Thyroid gland (tissue), 4 donors: Measurements from ENCODE around the gene LAMA2. TPM values are rescaled to one million over a fixed set of nuclear protein-coding genes. Genes with fewer than 3 reads are reported as not detected.

Experiments
- DNase-seq, 2 donors: peaks; one replicate each; pipeline ENCODE4 v3.0.0-alpha.2; 2019
- H3K27ac ChIP-seq, 3 donors: fragments of 200-600 bp; sonication (generic); 1 replicate in 2 of 3; 2 replicates in 1 of 3; pipeline ENCODE4 v1.5.1; 2016 to 2019; ENCODE audit warnings: mild to moderate bottlenecking in 1 of 3, moderate library complexity in 1 of 3
- H3K27me3 ChIP-seq: fragments of 200-600 bp; sonication (generic); one replicate; pipeline ENCODE4 v1.5.1; 2019
- H3K36me3 ChIP-seq, 2 donors: fragments of 200-600 bp; sonication (generic); one replicate each; pipeline ENCODE4 v1.5.1; 2016 to 2019
- H3K4me1 ChIP-seq, 2 donors: fragments of 200-600 bp; sonication (generic); one replicate each; pipeline ENCODE4 v1.5.1; 2017 to 2019
- H3K4me3 ChIP-seq, 3 donors: fragments of 200-600 bp; sonication (generic); replicated peaks in 1 of 3; 1 replicate in 2 of 3; 2 replicates in 1 of 3; pipeline ENCODE4 v1.5.1; 2016; ENCODE audit warnings: mild to moderate bottlenecking in 1 of 3
- H3K9me3 ChIP-seq: fragments of 200-600 bp; sonication (generic); one replicate; pipeline ENCODE4 v1.5.1; 2017
- CTCF ChIP-seq, 6 experiments: fragments of 200-600 bp in 3 of 6; fragments of 450-650 bp in 3 of 6; sonication (generic) in 3 of 6; IDR thresholded peaks; one replicate each; pipeline ENCODE4 v1.5.1; 2016 to 2019; ENCODE audit warnings: antibody characterized with exemption in 6 of 6, mild to moderate bottlenecking in 2 of 6, inconsistent platforms in 1 of 6, moderate library complexity in 1 of 6
- POLR2A ChIP-seq, 2 donors: fragments of 450-650 bp; IDR thresholded peaks; one replicate each; pipeline ENCODE4 v1.6.1; 2017; ENCODE audit warnings: antibody characterized with exemption in 2 of 2, mild to moderate bottlenecking in 2 of 2, moderate library complexity in 1 of 2
- WGBS, 2 donors: methylation state at CpG; one replicate each; pipeline ENCODE4 v1.1.5; 2017; 5-methylcytosine and 5-hydroxymethylcytosine counted together
- intact Hi-C: fragments of 100-400 bp; cut with DNase I; formaldehyde crosslinking; loops from one replicate; pipeline ENCODE4 v1.15.1; 2023
- total RNA-seq, 4 donors: library from RNA; depleted of rRNA; stranded (reverse); fragments of >200 nt; gene quantifications; one replicate each; pipeline ENCODE4 v1.2.3, GENCODE V29; 2016

The LAMA2 gene
- total RNA-seq, 4 donors from 2014 or later = 41.4 to 117 (median 78.9) TPM

DNA sequence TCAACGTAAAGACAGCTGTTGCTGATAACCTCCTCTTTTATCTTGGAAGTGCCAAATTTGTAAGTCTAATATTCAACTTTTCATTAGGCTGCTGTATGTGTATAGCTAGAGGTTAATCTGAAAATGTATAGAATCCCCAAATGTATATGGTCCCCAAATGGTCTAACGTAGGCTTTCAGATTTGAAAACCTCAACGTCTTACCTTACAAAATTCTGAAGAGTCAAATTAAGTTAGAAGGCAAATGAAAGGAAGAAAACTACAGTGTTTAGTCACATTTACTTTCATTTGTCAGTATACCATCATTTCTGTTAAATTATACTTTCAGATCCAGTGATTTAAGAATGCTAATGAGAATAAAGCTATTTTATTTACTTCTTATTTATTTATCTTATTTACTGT lies 570.1 kb downstream of the LAMA2 start:
- no peaks in the 10 kb centered on the region for H3K4me1 ChIP-seq
- H3K27ac ChIP-seq = no peak overlapping the region
- H3K4me3 ChIP-seq = no peak overlapping the region
- no peaks in the 10 kb centered on the region for H3K9me3 ChIP-seq
- no peak for DNase-seq
- no peak for TF ChIP-seq CTCF (IDR thresholded peaks at IDR 0.05)
- TF ChIP-seq POLR2A (IDR thresholded peaks at IDR 0.05) = no peak
- H3K36me3 ChIP-seq = no peaks in the 10 kb centered on the region
- no peaks in the 10 kb centered on the region for H3K27me3 ChIP-seq
- WGBS, 2 donors = 86 to 88% methylated on average over 3 of the region's 3 CpGs
- intact Hi-C loops = no loop called here

- Histone ChIP-seq H3K27ac (no peak overlapping the region), H3K4me1 (no peaks in the 10 kb centered on the region), H3K36me3 (no peaks in the 10 kb centered on the region), H3K4me3 (no peak overlapping the region), H3K27me3 (no peaks in the 10 kb centered on the region), H3K9me3 (no peaks in the 10 kb centered on the region)
- intact Hi-C loops = no loop called here
- no peak for TF ChIP-seq POLR2A (IDR thresholded peaks at IDR 0.05)
- no peak for TF ChIP-seq CTCF (IDR thresholded peaks at IDR 0.05)
- 91 to 93% methylated on average over 1 of the region's 1 CpG for WGBS, 2 donors
- no peak for DNase-seq
These were observed 571.5 kb downstream of the LAMA2 start for GRCh38 chr6:129454488-129454887.

DNA sequence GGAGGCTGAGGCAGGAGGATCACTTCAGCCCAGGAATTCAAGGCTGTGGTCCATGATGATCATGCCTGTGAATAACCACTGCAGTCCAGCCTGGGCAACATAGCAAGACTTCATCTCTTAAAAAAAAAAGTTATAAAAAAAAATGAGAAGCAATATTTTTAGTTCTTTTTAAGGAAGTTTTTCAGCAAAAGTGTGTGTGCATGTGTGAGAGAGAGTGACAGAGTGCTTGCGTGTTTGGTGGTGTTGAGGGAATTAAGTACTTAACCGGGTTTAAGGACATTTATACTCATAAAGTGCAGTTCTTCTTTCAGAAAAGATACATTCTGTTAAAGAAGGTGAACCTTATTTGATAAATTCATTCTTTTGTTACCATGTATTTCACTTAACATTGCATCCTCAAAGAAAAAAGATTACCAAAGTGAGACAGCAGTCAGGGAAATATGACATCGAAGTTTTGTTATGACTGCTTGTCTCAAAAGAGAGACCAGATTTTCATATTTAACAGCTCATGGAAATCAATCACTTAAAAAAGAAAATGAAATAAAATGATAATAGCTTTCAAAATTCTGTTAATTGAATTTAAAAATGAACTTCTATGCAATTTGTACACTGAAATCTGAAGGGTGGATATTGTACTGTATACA lies 572.3 kb downstream of the LAMA2 start:
- intact Hi-C loops = no loop called here
- Histone ChIP-seq H3K4me3 (no peak overlapping the region), H3K9me3 (no peaks in the 10 kb centered on the region), H3K27ac (no peak overlapping the region), H3K36me3 (no peaks in the 10 kb centered on the region), H3K27me3 (no peaks in the 10 kb centered on the region), H3K4me1 (no peaks in the 10 kb centered on the region)
- WGBS, 2 donors = 82 to 93% methylated on average over 3 of the region's 3 CpGs
- TF ChIP-seq POLR2A (IDR thresholded peaks at IDR 0.05) (no peak), CTCF (IDR thresholded peaks at IDR 0.05) (no peak)
- DNase-seq = no peak

- Histone ChIP-seq H3K9me3 (no peaks in the 10 kb centered on the region), H3K4me3 (no peak overlapping the region), H3K27me3 (no peaks in the 10 kb centered on the region), H3K27ac (no peak overlapping the region), H3K36me3 (no peaks in the 10 kb centered on the region), H3K4me1 (no peaks in the 10 kb centered on the region)
- 68 to 73% methylated on average over 2 of the region's 2 CpGs for WGBS, 2 donors
- no peak for DNase-seq
- intact Hi-C loops = no loop called here
- TF ChIP-seq CTCF (IDR thresholded peaks at IDR 0.05) = no peak
- no peak for TF ChIP-seq POLR2A (IDR thresholded peaks at IDR 0.05)
These were observed 577.3 kb downstream of the LAMA2 start for GRCh38 chr6:129460221-129460620.

GRCh38 chr6:129469070-129469662 lies 586.2 kb downstream of the LAMA2 start:
- Histone ChIP-seq H3K4me3 (no peak overlapping the region), H3K9me3 (no peaks in the 10 kb centered on the region), H3K27ac (no peak overlapping the region), H3K36me3 (no peaks in the 10 kb centered on the region), H3K27me3 (no peaks in the 10 kb centered on the region), H3K4me1 (no peaks in the 10 kb centered on the region)
- TF ChIP-seq CTCF (IDR thresholded peaks at IDR 0.05) (no peak), POLR2A (IDR thresholded peaks at IDR 0.05) (no peak)
- DNase-seq = no peak
- intact Hi-C loops = no loop called here
- WGBS, 2 donors = 58 to 71% methylated on average over 3 of the region's 3 CpGs
